Measurements from ENCODE around the gene SCGB2B2. TPM values are rescaled to one million over a fixed set of nuclear protein-coding genes. Genes with fewer than 3 reads are reported as not detected.
A peak's percentile ranks its signal among the peaks of the same experiment; 100 is the strongest.

Gene SCGB2B2, protein sequence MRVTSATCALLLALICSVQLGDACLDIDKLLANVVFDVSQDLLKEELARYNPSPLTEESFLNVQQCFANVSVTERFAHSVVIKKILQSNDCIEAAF
- under 1 TPM in 1 of 6 experiments, not detected in 5; 0.10 TPM for total RNA-seq (2021; fragmentation: NEBNext Ultra II Directional; extraction: Animal tissue kit (Norgen Biotek cat#: 25700))
- long read RNA-seq, partial matches to known transcripts = 0 of 1 reads
- long read RNA-seq, other reads (novel, unspliced or antisense) = 1 of 1 reads

DNA sequence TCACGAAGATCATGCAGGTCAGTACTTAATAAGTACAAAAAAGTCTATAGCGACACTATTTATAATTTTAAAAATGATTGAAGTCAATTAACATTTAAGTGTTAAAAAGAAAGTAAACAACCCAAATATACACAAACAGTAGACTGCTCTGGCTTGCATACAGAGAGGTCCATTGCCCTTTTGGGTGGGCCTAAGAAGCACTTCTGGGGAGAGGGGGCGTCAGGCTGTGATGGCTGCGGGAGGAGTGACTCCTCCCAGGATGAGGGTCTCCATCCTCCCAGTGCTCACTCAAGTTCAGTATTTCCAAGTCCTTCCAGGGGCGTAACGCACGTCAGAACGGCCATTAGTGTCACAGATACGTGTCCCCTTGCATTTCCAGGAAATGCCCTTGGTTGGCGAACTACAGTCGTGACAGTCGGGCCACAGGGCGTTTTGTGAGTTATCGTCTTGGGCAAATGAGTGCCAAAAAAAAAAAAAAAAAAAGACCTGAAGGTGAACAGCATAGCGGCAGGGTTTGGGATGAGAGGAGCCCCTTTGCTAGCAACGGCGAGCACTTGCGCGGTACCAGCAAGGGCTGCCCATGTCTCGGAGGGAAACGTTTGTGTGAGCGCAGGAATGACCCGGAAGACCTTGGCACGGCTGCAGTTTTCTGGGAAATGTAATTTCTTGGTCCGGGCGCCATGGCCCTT lies at the start of gene SCGB2B2:
TSS of gene SCGB2B2 (minus strand) at position 463 of the 689 bp plus-strand sequence. CDS start 82,596 bp downstream, outside the sequence.
- no peak for DNase-seq
- Mint-ChIP-seq H3K4me1 (ENCODE audit: low read depth) (peaks cover 31% of the 10 kb centered on the region), H3K27ac (peak within 1 kb of the TSS; percentile 99), H3K4me3 (peak within 1 kb of the TSS; percentile 98), H3K36me3 (ENCODE audit: low read depth) (peaks cover 52% of the 10 kb centered on the region), H3K27me3 (ENCODE audit: insufficient read depth) (peaks cover 1% of the 10 kb centered on the region), H3K9me3 (peaks cover 34% of the 10 kb centered on the region)
- TF ChIP-seq, protein P1, sequence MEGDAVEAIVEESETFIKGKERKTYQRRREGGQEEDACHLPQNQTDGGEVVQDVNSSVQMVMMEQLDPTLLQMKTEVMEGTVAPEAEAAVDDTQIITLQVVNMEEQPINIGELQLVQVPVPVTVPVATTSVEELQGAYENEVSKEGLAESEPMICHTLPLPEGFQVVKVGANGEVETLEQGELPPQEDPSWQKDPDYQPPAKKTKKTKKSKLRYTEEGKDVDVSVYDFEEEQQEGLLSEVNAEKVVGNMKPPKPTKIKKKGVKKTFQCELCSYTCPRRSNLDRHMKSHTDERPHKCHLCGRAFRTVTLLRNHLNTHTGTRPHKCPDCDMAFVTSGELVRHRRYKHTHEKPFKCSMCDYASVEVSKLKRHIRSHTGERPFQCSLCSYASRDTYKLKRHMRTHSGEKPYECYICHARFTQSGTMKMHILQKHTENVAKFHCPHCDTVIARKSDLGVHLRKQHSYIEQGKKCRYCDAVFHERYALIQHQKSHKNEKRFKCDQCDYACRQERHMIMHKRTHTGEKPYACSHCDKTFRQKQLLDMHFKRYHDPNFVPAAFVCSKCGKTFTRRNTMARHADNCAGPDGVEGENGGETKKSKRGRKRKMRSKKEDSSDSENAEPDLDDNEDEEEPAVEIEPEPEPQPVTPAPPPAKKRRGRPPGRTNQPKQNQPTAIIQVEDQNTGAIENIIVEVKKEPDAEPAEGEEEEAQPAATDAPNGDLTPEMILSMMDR (IDR thresholded peaks at IDR 0.05) = peak; percentile 23; the same call in 1 of the 2 replicates

DNA sequence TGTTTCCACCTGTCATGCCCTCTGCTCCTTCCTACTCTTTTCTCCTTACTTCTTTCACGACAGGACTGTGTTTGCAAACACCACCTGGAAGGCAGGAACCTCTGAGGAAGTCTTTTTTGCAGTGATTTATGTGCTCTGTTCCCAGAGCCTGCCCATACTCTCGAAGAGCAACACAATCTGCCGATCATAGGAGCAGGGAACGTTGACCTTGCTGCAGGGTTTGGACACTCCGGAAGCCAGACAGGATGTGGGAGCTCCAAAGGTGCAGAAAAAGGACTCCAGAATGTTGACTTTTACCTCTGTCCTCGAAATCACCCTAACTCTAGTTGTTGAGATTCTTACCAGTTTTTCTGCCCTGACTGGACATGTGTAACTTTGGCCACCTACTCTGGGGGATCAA lies 48.4 kb upstream of the SCGB2B2 start:
- Mint-ChIP-seq H3K27me3 (ENCODE audit: insufficient read depth) (peaks cover 38% of the 10 kb centered on the region), H3K4me1 (ENCODE audit: low read depth) (no peaks in the 10 kb centered on the region; the same call in 1 of the 2 replicates), H3K36me3 (ENCODE audit: low read depth) (no peaks in the 10 kb centered on the region), H3K27ac (no peak overlapping the region), H3K9me3 (no peaks in the 10 kb centered on the region), H3K4me3 (no peak overlapping the region)
- TF ChIP-seq, protein P1 (IDR thresholded peaks at IDR 0.05) = no peak
- DNase-seq = no peak

DNA sequence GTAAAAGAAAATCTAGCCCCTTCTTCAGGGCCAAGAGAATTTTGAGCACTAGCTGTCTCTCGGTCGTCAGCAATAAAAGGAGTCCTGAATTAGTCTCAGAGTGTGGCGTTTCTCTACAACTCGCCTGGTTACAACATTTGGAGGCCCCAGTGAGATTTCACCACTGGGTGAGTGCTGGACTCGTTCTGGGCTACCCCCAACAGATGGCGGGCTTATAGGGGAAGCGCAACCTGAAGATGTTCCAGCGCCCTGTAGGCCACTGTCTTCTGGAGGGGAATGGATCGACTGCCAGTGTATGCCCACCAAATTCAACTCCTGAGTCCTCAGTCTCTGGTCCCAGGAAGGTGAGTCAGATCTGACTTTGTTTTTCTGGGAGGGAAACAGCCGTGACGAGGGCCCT lies 45.4 kb upstream of the SCGB2B2 start:
- no peaks in the 10 kb centered on the region for H3K9me3 Mint-ChIP-seq
- H3K4me3 Mint-ChIP-seq = no peak overlapping the region; the same call in 1 of the 2 replicates
- TF ChIP-seq, protein P1 (IDR thresholded peaks at IDR 0.05) = no peak
- H3K27me3 Mint-ChIP-seq (ENCODE audit: insufficient read depth) = peaks cover 28% of the 10 kb centered on the region
- H3K27ac Mint-ChIP-seq = no peak overlapping the region
- no peak for DNase-seq
- H3K36me3 Mint-ChIP-seq (ENCODE audit: low read depth) = no peaks in the 10 kb centered on the region
- no peaks in the 10 kb centered on the region; the same call in 1 of the 2 replicates for H3K4me1 Mint-ChIP-seq (ENCODE audit: low read depth)

DNA sequence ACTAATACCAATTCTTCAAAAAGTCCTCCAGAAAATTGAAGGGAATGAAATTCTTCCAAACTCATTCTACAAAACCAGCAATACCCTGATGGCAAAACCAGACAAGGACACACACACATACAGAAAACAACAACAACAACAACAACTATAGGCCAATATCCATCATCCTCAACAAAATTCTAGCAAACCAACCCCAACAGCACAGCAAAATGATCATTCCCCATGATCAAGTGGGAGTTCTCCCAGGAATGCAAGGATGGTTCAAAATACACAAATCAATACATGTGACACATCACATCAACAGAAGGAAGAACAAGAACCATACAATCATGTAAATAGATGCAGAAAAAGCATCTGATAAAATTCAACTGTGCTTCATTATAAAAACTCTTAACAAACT lies 38.4 kb upstream of the SCGB2B2 start:
- Mint-ChIP-seq H3K36me3 (ENCODE audit: low read depth) (no peaks in the 10 kb centered on the region), H3K4me3 (no peak overlapping the region), H3K27ac (no peak overlapping the region), H3K9me3 (peaks cover 5% of the 10 kb centered on the region), H3K4me1 (ENCODE audit: low read depth) (no peaks in the 10 kb centered on the region; the same call in 1 of the 2 replicates), H3K27me3 (ENCODE audit: insufficient read depth) (peaks cover 9% of the 10 kb centered on the region)
- DNase-seq = no peak
- TF ChIP-seq, protein P1 (IDR thresholded peaks at IDR 0.05) = no peak

DNA sequence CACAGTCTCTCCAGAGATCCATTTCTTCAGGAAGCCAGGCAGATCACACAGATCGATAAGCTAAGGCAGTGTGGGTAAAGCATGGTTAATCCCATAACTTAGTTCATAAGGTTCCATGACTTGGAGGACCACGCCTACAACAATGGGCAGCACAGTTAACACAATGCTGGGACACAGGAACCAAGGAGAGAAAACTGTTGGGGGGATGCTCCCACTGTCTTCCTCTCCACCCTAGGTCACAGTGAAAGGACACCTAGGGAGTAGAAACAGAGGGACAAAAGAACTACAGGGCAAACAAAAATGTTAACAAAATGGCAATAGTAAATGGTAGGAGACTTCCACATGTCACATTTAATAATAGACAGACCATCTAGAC lies 36.3 kb upstream of the SCGB2B2 start:
- H3K27ac Mint-ChIP-seq = no peak overlapping the region
- H3K4me1 Mint-ChIP-seq (ENCODE audit: low read depth) = no peaks in the 10 kb centered on the region; the same call in 1 of the 2 replicates
- no peak overlapping the region for H3K4me3 Mint-ChIP-seq
- H3K36me3 Mint-ChIP-seq (ENCODE audit: low read depth) = no peaks in the 10 kb centered on the region
- H3K27me3 Mint-ChIP-seq (ENCODE audit: insufficient read depth) = peaks cover 11% of the 10 kb centered on the region
- DNase-seq = no peak
- TF ChIP-seq, protein P1 (IDR thresholded peaks at IDR 0.05) = no peak
- peaks cover 5% of the 10 kb centered on the region for H3K9me3 Mint-ChIP-seq

Measured in HFFc6 (cell line).